Loucy (cell line): ENCODE data around the gene NCOA4.

Experiments used
- EZH2phosphoT487 ChIP-seq: fragments of 200-600 bp; IDR thresholded peaks from 2 replicates; pipeline ENCODE4 v1.6.1; 2018; ENCODE audit warnings: antibody characterized with exemption, mild to moderate bottlenecking, moderate library complexity, borderline replicate concordance
- TF ChIP-seq, protein P1 (sequence below): fragments of 200-600 bp; sonication (generic); conservative IDR thresholded peaks from 2 replicates; pipeline ENCODE4 v1.5.1; 2014; ENCODE audit warnings: mild to moderate bottlenecking, antibody characterized with exemption, low read length

DNA sequence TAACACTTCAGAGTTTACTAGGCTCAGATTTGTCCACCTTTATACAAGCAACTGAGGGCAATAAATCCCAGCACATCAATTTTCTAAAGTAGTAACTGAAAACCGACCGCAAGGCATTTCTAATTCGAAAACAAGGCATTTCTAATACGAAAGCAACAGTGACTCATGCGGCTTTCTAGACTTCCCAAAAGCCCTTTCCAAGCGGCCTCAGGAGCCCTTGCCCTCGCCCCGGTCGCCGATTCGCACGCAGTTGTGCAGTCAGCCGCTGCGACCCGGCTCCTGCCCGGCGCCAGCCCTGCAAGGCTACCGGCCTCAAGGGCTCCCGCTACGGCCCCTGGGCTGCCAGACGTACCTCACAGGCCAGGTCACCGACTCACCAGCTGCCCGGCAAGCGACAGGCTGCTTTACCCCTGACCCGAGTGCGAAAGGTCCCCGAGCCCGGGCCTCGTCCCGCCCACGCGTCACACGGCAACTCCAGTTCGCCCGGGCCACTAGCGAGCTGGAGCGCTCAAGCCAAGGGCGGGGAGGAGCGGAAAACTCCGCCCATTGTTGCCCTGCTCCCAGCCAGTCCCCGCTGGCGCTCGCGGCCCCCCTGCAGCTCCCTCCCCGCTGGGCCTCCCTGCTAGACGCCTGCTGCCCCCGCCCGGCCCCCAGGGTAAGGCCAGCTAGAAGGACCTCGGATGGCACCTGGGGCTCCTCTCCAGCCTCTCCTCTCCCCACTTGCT, 7.3 kb downstream of the NCOA4 start:
- TF ChIP-seq, protein P1, sequence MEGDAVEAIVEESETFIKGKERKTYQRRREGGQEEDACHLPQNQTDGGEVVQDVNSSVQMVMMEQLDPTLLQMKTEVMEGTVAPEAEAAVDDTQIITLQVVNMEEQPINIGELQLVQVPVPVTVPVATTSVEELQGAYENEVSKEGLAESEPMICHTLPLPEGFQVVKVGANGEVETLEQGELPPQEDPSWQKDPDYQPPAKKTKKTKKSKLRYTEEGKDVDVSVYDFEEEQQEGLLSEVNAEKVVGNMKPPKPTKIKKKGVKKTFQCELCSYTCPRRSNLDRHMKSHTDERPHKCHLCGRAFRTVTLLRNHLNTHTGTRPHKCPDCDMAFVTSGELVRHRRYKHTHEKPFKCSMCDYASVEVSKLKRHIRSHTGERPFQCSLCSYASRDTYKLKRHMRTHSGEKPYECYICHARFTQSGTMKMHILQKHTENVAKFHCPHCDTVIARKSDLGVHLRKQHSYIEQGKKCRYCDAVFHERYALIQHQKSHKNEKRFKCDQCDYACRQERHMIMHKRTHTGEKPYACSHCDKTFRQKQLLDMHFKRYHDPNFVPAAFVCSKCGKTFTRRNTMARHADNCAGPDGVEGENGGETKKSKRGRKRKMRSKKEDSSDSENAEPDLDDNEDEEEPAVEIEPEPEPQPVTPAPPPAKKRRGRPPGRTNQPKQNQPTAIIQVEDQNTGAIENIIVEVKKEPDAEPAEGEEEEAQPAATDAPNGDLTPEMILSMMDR = no peak; the same call in 1 of the 2 replicates
- no peak for TF ChIP-seq EZH2phosphoT487
